GM21390 (cell line): ENCODE measurements around the gene RAD51B.
A peak's percentile ranks its signal among the peaks of the same experiment; 100 is the strongest.

ENCODE experiments used
- ATAC-seq: cut with Tn5 transposase; IDR thresholded peaks from one replicate; pipeline ENCODE4 v1.9.1; 2021; ENCODE audit not compliant: unreplicated experiment

The RAD51B gene

GRCh38 chr14:68370057-68370360, 550.4 kb downstream of the RAD51B start:
- no peak for ATAC-seq

- no peak for ATAC-seq
Measured at GRCh38 chr14:68372368-68372767, 552.8 kb downstream of the RAD51B start.

GRCh38 chr14:68373124-68373646, 553.6 kb downstream of the RAD51B start:
- no peak for ATAC-seq

GRCh38 chr14:68373847-68374444, 554.4 kb downstream of the RAD51B start:
- ATAC-seq = no peak

- no peak for ATAC-seq
Measured at GRCh38 chr14:68374682-68375081, 555.1 kb downstream of the RAD51B start.

GRCh38 chr14:68375376-68375775, 555.8 kb downstream of the RAD51B start:
- ATAC-seq = no peak

- no peak for ATAC-seq
Measured at GRCh38 chr14:68376067-68376779, 556.6 kb downstream of the RAD51B start.

GRCh38 chr14:68377006-68377405, 557.4 kb downstream of the RAD51B start:
- no peak for ATAC-seq

- no peak for ATAC-seq
Measured at GRCh38 chr14:68377459-68377858, 557.9 kb downstream of the RAD51B start.

GRCh38 chr14:68379510-68380328, 560.1 kb downstream of the RAD51B start:
- ATAC-seq = no peak

GRCh38 chr14:68380329-68380741, 560.8 kb downstream of the RAD51B start:
- ATAC-seq = peak; percentile 55

GRCh38 chr14:68384335-68384734, 564.8 kb downstream of the RAD51B start:
- ATAC-seq = no peak

GRCh38 chr14:68384881-68385280, 565.3 kb downstream of the RAD51B start:
- no peak for ATAC-seq

- ATAC-seq = no peak
Measured at GRCh38 chr14:68386446-68386845, 566.9 kb downstream of the RAD51B start.

GRCh38 chr14:68386950-68387779, 567.6 kb downstream of the RAD51B start:
- ATAC-seq = no peak

- no peak for ATAC-seq
Measured at GRCh38 chr14:68389943-68390342, 570.4 kb downstream of the RAD51B start.

GRCh38 chr14:68390741-68391140, 571.2 kb downstream of the RAD51B start:
- ATAC-seq = no peak

- no peak for ATAC-seq
Measured at GRCh38 chr14:68391311-68392014, 571.9 kb downstream of the RAD51B start.

- no peak for ATAC-seq
Measured at GRCh38 chr14:68392393-68393141, 573.0 kb downstream of the RAD51B start.

GRCh38 chr14:68393259-68393658, 573.7 kb downstream of the RAD51B start:
- no peak for ATAC-seq
